GM12878 (cell line): ENCODE data around the gene ISY1.

ENCODE experiments used
- MAX ChIP-seq: IDR thresholded peaks from 2 replicates; pipeline ENCODE4 v1.6.1; 2012; ENCODE audit warnings: low read depth, low read length, improper control_type of control experiment
- RELA ChIP-seq: fragments of 450-650 bp; IDR thresholded peaks from 2 replicates; pipeline ENCODE4 v1.8.0; 2014; ENCODE audit warnings: borderline replicate concordance; ENCODE audit not compliant: partially characterized antibody
- SRF ChIP-seq, 2 experiments: IDR thresholded peaks; 2 replicates each; pipeline ENCODE4 v1.6.1; 2011; ENCODE audit warnings: low read depth in 2 of 2, low read length in 2 of 2, mild to moderate bottlenecking in 1 of 2, moderate library complexity in 1 of 2

- TF ChIP-seq SRF (IDR thresholded peaks at IDR 0.05; ENCODE audit: low read depth in 2 of 2, low read length in 2 of 2) (no peak), RELA (no peak), MAX (no peak)
These were observed 54.5 kb downstream of the ISY1 start for GRCh38 chr3:129106320-129106719.
